Measurements from ENCODE around the gene NFATC2. TPM values are rescaled to one million over a fixed set of nuclear protein-coding genes. Genes with fewer than 3 reads are reported as not detected.

The NFATC2 gene
- total and polyA plus RNA-seq, 9 donors, result 2.2 to 9.4 (median 5.1) TPM

DNA sequence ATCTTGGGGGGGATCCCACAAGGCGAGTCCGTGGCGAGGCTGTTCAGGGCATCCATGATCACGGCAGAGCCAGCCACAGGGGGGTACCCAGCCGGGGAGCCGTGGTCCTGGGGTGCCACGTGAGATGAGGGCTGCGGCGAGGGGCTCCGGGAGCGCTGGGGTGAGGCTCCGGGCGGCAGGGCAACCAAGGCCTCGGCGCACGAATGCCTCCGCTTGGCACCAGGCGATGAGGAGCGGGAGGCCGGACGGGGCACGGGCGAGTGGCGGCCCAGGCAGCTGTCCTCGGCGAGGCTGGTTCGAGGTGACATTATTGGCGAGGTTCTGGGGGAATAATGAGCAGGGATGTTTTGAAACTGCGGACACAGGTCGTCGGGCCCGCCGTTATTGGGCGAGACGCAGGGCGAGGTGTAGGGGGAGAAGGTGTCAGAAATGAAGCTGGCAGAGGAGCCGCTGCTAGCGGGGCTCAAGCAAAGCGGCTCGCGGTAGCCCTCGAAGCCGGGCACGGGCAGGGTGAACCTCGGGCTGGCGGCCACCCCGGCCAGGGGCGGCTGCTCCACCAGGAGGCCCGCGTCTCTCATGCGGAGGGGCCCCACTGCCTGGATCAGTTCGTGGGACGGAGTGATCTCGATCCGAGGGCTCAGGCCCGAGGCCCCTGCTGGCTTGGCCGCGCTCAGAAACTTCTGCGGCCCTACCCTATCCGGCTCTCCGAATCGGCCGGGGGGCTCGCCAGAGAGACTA lies 19.1 kb downstream of the NFATC2 start:
- H3K27me3 ChIP-seq, result no peaks in the 10 kb centered on the region
- H3K36me3 ChIP-seq, result no peaks in the 10 kb centered on the region
- WGBS, 3 donors, result 95 to 97% (median 96%) methylated on average over 64 of the region's 64 CpGs
- H3K4me3 ChIP-seq, result no peak overlapping the region
- intact Hi-C loops (cut with DNase I), result no loop called here
- TF ChIP-seq EP300 (IDR thresholded peaks at IDR 0.05), result no peak
- TF ChIP-seq, protein P1, sequence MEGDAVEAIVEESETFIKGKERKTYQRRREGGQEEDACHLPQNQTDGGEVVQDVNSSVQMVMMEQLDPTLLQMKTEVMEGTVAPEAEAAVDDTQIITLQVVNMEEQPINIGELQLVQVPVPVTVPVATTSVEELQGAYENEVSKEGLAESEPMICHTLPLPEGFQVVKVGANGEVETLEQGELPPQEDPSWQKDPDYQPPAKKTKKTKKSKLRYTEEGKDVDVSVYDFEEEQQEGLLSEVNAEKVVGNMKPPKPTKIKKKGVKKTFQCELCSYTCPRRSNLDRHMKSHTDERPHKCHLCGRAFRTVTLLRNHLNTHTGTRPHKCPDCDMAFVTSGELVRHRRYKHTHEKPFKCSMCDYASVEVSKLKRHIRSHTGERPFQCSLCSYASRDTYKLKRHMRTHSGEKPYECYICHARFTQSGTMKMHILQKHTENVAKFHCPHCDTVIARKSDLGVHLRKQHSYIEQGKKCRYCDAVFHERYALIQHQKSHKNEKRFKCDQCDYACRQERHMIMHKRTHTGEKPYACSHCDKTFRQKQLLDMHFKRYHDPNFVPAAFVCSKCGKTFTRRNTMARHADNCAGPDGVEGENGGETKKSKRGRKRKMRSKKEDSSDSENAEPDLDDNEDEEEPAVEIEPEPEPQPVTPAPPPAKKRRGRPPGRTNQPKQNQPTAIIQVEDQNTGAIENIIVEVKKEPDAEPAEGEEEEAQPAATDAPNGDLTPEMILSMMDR (IDR thresholded peaks at IDR 0.05), result no peak
- no peak for TF ChIP-seq POLR2A (IDR thresholded peaks at IDR 0.05)
- H3K4me1 ChIP-seq (ENCODE audit: insufficient read depth), result no peaks in the 10 kb centered on the region
- no peak overlapping the region for H3K27ac ChIP-seq
- DNase-seq, result no peak
- no peaks in the 10 kb centered on the region for H3K9me3 ChIP-seq

DNA sequence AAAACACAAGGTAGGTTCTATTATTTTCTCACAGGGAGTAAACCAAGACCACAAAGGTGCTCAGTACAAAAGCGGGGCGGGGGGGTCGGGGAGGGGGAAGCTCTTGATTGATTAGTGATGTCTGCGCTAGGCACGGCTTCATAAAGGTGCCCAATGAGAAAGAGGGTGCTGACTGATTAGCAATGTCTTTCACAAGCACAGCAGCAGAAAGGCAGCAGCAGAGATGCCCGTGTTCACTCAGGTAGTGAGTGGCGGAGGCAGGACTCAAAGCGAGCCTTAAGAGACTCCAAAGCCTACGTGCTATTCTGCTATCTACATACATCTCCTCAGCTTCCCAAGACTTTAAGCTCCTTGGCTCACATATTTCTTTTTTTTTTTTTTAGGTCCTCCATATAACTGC lies 20.3 kb downstream of the NFATC2 start:
- Histone ChIP-seq H3K27ac (no peak overlapping the region), H3K4me1 (ENCODE audit: insufficient read depth) (no peaks in the 10 kb centered on the region), H3K9me3 (no peaks in the 10 kb centered on the region), H3K27me3 (no peaks in the 10 kb centered on the region), H3K4me3 (no peak overlapping the region), H3K36me3 (no peaks in the 10 kb centered on the region)
- TF ChIP-seq POLR2A (IDR thresholded peaks at IDR 0.05) (no peak), EP300 (IDR thresholded peaks at IDR 0.05) (no peak)
- TF ChIP-seq, protein P1 (IDR thresholded peaks at IDR 0.05), result no peak
- 93 to 95% (median 94%) methylated on average over 9 of the region's 9 CpGs for WGBS, 3 donors
- no peak for DNase-seq
- intact Hi-C loops (cut with DNase I), result no loop called here

DNA sequence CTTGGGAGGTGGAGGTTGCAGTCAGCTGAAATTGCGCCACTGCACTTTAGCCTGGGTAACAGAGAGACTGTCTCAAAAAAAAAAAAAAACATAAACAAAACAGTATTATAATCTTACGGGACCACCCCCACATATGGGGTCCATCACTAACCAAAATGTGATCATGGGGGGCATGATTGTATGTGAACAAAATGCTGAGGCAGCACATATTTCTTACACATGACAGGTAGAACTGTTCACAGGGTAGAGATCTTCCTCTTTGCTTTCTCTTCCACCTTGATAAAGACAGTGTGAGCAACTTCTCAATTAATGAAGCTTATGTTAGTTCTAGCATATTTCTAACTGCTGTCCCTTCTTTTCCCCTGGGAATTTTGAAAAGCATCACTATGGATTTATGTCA lies 24.7 kb downstream of the NFATC2 start:
- WGBS, 3 donors, result 84 to 89% (median 87%) methylated on average over 2 of the region's 2 CpGs
- intact Hi-C loops (cut with DNase I), result no loop called here

DNA sequence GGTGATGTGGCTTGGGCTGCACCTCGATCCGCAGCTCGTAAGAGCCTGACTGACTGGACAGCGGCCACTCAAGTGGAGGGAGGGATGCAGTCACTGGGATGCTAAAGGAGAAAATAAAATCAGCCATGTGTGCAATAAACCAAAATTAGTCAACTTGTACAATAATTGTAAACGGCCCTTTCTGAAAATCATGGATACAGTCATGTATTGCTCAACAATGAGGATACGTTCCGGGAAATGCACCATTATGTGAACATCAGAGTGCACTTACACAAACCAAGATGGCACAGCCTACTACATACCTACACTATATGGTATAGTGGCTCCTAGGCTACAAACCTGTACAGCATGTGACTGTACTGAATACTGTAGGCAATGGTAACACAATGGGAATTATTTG lies 25.7 kb downstream of the NFATC2 start:
- Histone ChIP-seq H3K4me1 (ENCODE audit: insufficient read depth) (no peaks in the 10 kb centered on the region), H3K36me3 (no peaks in the 10 kb centered on the region), H3K27ac (no peak overlapping the region), H3K4me3 (no peak overlapping the region), H3K9me3 (no peaks in the 10 kb centered on the region), H3K27me3 (no peaks in the 10 kb centered on the region)
- 96 to 97% (median 97%) methylated on average over 7 of the region's 7 CpGs for WGBS, 3 donors
- intact Hi-C loops (cut with DNase I), result no loop called here
- no peak for DNase-seq
- TF ChIP-seq POLR2A (IDR thresholded peaks at IDR 0.05), result no peak
- no peak for TF ChIP-seq EP300 (IDR thresholded peaks at IDR 0.05)
- TF ChIP-seq, protein P1 (IDR thresholded peaks at IDR 0.05), result no peak

More for the DNA sequence above, 24.7 kb downstream of the NFATC2 start:
- Histone ChIP-seq H3K4me1 (ENCODE audit: insufficient read depth) (no peaks in the 10 kb centered on the region), H3K27me3 (no peaks in the 10 kb centered on the region), H3K27ac (no peak overlapping the region), H3K4me3 (no peak overlapping the region), H3K36me3 (no peaks in the 10 kb centered on the region), H3K9me3 (no peaks in the 10 kb centered on the region)
- TF ChIP-seq POLR2A (IDR thresholded peaks at IDR 0.05) (no peak), EP300 (IDR thresholded peaks at IDR 0.05) (no peak)
- TF ChIP-seq, protein P1 (IDR thresholded peaks at IDR 0.05), result no peak
- no peak for DNase-seq
